Neural progenitor cell (in vitro differentiated cells): ENCODE results near the gene PACSIN2.

ENCODE experiments used
- CTCF ChIP-seq: fragments of 200-600 bp; sonication (generic); IDR thresholded peaks from 2 replicates; pipeline ENCODE4 v1.5.1; 2017; ENCODE audit warnings: antibody characterized with exemption, mild to moderate bottlenecking
- EZH2 ChIP-seq: fragments of 200-600 bp; sonication (generic); IDR thresholded peaks from 2 replicates; pipeline ENCODE4 v1.6.1; 2017; ENCODE audit warnings: antibody characterized with exemption, mild to moderate bottlenecking, moderate library complexity
- EZH2phosphoT487 ChIP-seq: fragments of 200-600 bp; sonication (generic); IDR thresholded peaks from 2 replicates; pipeline ENCODE4 v1.6.1; 2017; ENCODE audit warnings: antibody characterized with exemption

- TF ChIP-seq CTCF = no peak
- TF ChIP-seq EZH2phosphoT487 = no peak
- TF ChIP-seq EZH2 = no peak
Measured at GRCh38 chr22:42996646-42997365, 18.1 kb downstream of the PACSIN2 start.
